K562 (cell line): ENCODE data around the gene RPL9. TPM values are rescaled to one million over a fixed set of nuclear protein-coding genes. Genes with fewer than 3 reads are reported as not detected.

Source experiments
- ATAC-seq: fragments of 200-7000 bp; cut with Tn5 transposase; 3 replicates; pipeline ENCODE4 v1.9.1; 2020; ENCODE audit warnings: moderate library complexity
- BruUV-seq: library from RNA; stranded (reverse); fragments of 400-500 nt; replicated peaks from 2 replicates; lab custom pipeline; 2021; lab: Mats Ljungman, UMichigan
- CTCF ChIA-PET: fragments of 300-600 bp; formaldehyde crosslinking; extraction: SDS; loops from one replicate; lab custom pipeline; 2021; ENCODE audit warnings: low intra/inter-chr PET ratio; lab: Yijun Ruan, JAX
- POLR2A ChIA-PET: fragments of 300-600, 350-650 bp; sonication (Branson Sonifier 250); formaldehyde crosslinking; extraction: SDS; loops from one replicate; lab custom pipeline; 2021; ENCODE audit warnings: antibody characterized with exemption, inconsistent platforms; lab: Yijun Ruan, JAX
- DNase-seq, 4 experiments: peaks; one replicate each; pipeline versions ENCODE4 v3.0.0 to v3.0.0-alpha.2; 2011 to 2018; ENCODE audit warnings: low spot score in 3 of 4, mixed read lengths in 3 of 4; ENCODE audit errors: extremely low read depth in 1 of 4
- FAIRE-seq: peaks from 2 replicates; lab custom pipeline; 2011; peaks lifted over from hg19 to GRCh38; lab: Jason Lieb, UNC
- H2AFZ ChIP-seq: 2 replicates; pipeline ENCODE4 v1.6.0; 2011; ENCODE audit warnings: low read depth, low read length, control low read depth, inconsistent platforms
- H3K27ac ChIP-seq: fragments of 200-600 bp; 3 replicates; pipeline ENCODE4 v1.8.0; 2011; ENCODE audit warnings: low read depth, mild to moderate bottlenecking, control low read depth, inconsistent platforms, low read length, moderate library complexity, mixed read lengths; ENCODE audit errors: extremely low read depth
- H3K27me3 ChIP-seq, 2 experiments: fragments of 300-600 bp in 1 of 2; 2 replicates in 1 of 2; 3 replicates in 1 of 2; pipeline versions ENCODE4 v1.6.0 to v1.8.0; 2011; ENCODE audit warnings: inconsistent platforms in 2 of 2, low read length in 2 of 2, mild to moderate bottlenecking in 1 of 2, mixed read lengths in 1 of 2, moderate library complexity in 1 of 2; ENCODE audit not compliant: control insufficient read depth in 2 of 2, insufficient read depth in 2 of 2
- H3K36me3 ChIP-seq: fragments of 300-600 bp; 3 replicates; pipeline ENCODE4 v1.8.0; 2011; ENCODE audit warnings: mild to moderate bottlenecking, low read length, inconsistent platforms; ENCODE audit not compliant: control insufficient read depth, insufficient read depth
- H3K4me1 ChIP-seq, 2 experiments: fragments of 200-600 bp in 1 of 2; replicated peaks in 1 of 2; 2 replicates in 1 of 2; 3 replicates in 1 of 2; pipeline versions ENCODE4 v1.5.1 to v1.8.0; 2011; ENCODE audit warnings: inconsistent platforms in 2 of 2, low read length in 2 of 2, mild to moderate bottlenecking in 1 of 2, mixed read lengths in 1 of 2, moderate library complexity in 1 of 2; ENCODE audit not compliant: control insufficient read depth in 2 of 2, insufficient read depth in 2 of 2
- H3K4me2 ChIP-seq: 2 replicates; pipeline ENCODE4 v1.6.1; 2011; ENCODE audit warnings: low read length, control low read depth, inconsistent platforms, mixed read lengths; ENCODE audit not compliant: insufficient read depth
- H3K4me3 ChIP-seq: fragments of 200-600 bp; sonication (generic), shearing (Covaris generic); 2 replicates; pipeline ENCODE4 v1.5.1; 2016; ENCODE audit warnings: control low read depth, inconsistent platforms
- H3K79me2 ChIP-seq: fragments of 200-600 bp; 3 replicates; pipeline ENCODE4 v1.8.0; 2011; ENCODE audit warnings: low read length, inconsistent platforms; ENCODE audit not compliant: control insufficient read depth, insufficient read depth
- H3K9ac ChIP-seq, 2 experiments: 2 replicates each; pipeline versions ENCODE4 v1.6.0 to v1.6.1; 2011; ENCODE audit warnings: low read depth in 2 of 2, low read length in 2 of 2, control low read depth in 1 of 2, inconsistent platforms in 1 of 2, mild to moderate bottlenecking in 1 of 2, mixed read lengths in 1 of 2; ENCODE audit not compliant: insufficient read depth in 1 of 2
- H3K9me1 ChIP-seq: one replicate; pipeline ENCODE4 v1.6.0; 2011; ENCODE audit warnings: inconsistent platforms, mild to moderate bottlenecking, low read length, moderate library complexity; ENCODE audit not compliant: control insufficient read depth, insufficient read depth
- H3K9me3 ChIP-seq: replicated peaks from 2 replicates; pipeline ENCODE4 v1.5.1; 2011; ENCODE audit warnings: low read depth, low read length, inconsistent platforms; ENCODE audit not compliant: control insufficient read depth, insufficient read depth
- H4K20me1 ChIP-seq: replicated peaks from 2 replicates; pipeline ENCODE4 v1.6.1; 2011; ENCODE audit warnings: low read length, inconsistent platforms, mixed read lengths; ENCODE audit not compliant: control insufficient read depth, insufficient read depth
- ARID2 ChIP-seq: fragments of 450-650 bp; IDR thresholded peaks from 2 replicates; pipeline ENCODE4 v1.6.1; 2017; ENCODE audit warnings: antibody characterized with exemption, mild to moderate bottlenecking
- ATF7 ChIP-seq: fragments of 450-650 bp; IDR thresholded peaks from 2 replicates; pipeline ENCODE4 v1.7.1; 2014; ENCODE audit warnings: mild to moderate bottlenecking, moderate library complexity
- BACH1 ChIP-seq: fragments of 200-800 bp; sonication (Bioruptor generic); IDR thresholded peaks from 2 replicates; pipeline ENCODE4 v1.6.1; 2016; ENCODE audit warnings: missing genetic modification characterization, missing compliant biosample characterization
- BRF1 ChIP-seq: IDR thresholded peaks from 3 replicates; pipeline ENCODE4 v1.6.1; 2011; ENCODE audit warnings: borderline replicate concordance, mild to moderate bottlenecking; ENCODE audit not compliant: insufficient read length; ENCODE audit errors: extremely low read depth
- CREB5 ChIP-seq: fragments of 250-450 bp; sonication (Bioruptor Pico); IDR thresholded peaks from 2 replicates; pipeline ENCODE4 v1.5.0; 2020; ENCODE audit warnings: mild to moderate bottlenecking
- CTCF ChIP-seq, 3 experiments: IDR thresholded peaks in 2 of 3; conservative IDR thresholded peaks in 1 of 3; 2 replicates each; pipeline ENCODE4 v1.5.1; 2011 to 2012; ENCODE audit warnings: low read length in 3 of 3, mild to moderate bottlenecking in 3 of 3, control low read depth in 2 of 3, improper control_type of control experiment in 1 of 3, inconsistent platforms in 1 of 3, low read depth in 1 of 3, mixed read lengths in 1 of 3, moderate library complexity in 1 of 3; ENCODE audit not compliant: insufficient read depth in 2 of 3
- ELF1 ChIP-seq: fragments of 200-800 bp; sonication (Bioruptor generic); IDR thresholded peaks from 2 replicates; pipeline ENCODE4 v1.6.1; 2016; ENCODE audit warnings: missing genetic modification characterization, missing compliant biosample characterization
- ELK3 ChIP-seq: fragments of 450-650 bp; formaldehyde crosslinking; IDR thresholded peaks from 2 replicates; pipeline ENCODE4 v1.4.0; 2020; ENCODE audit warnings: mild to moderate bottlenecking
- HMG20A ChIP-seq: fragments of 450-650 bp; formaldehyde crosslinking; conservative IDR thresholded peaks from 2 replicates; pipeline ENCODE4 v1.4.0; 2020; ENCODE audit warnings: mild to moderate bottlenecking, mixed read lengths
- RAD21 ChIP-seq, 2 experiments: fragments of 250-450 bp in 1 of 2; fragments of 450-650 bp in 1 of 2; sonication (Bioruptor Pico) in 1 of 2; formaldehyde crosslinking in 1 of 2; IDR thresholded peaks in 1 of 2; conservative IDR thresholded peaks in 1 of 2; 2 replicates each; pipeline versions ENCODE4 v1.4.0 to v1.8.0; 2020 to 2022; ENCODE audit warnings: mild to moderate bottlenecking in 2 of 2, moderate library complexity in 1 of 2
- RB1 ChIP-seq: fragments of 450-650 bp; IDR thresholded peaks from 2 replicates; pipeline ENCODE4 v1.6.1; 2017; ENCODE audit warnings: low read depth, mild to moderate bottlenecking
- RBM34 ChIP-seq: fragments of 200-400 bp; formaldehyde crosslinking; IDR thresholded peaks from 2 replicates; pipeline ENCODE4 v1.6.1; 2018; ENCODE audit warnings: low read length, borderline replicate concordance; ENCODE audit not compliant: insufficient read depth
- SAFB2 ChIP-seq: fragments of 200-400 bp; formaldehyde crosslinking; IDR thresholded peaks from 2 replicates; pipeline ENCODE4 v1.6.1; 2018; ENCODE audit warnings: borderline replicate concordance, low read length, low read depth, moderate library complexity; ENCODE audit not compliant: severe bottlenecking
- SNAPC5 ChIP-seq: fragments of 250-450 bp; sonication (Bioruptor Pico); IDR thresholded peaks from 2 replicates; pipeline ENCODE4 v1.8.0; 2021; ENCODE audit warnings: moderate library complexity, mild to moderate bottlenecking, inconsistent platforms
- SP2 ChIP-seq: IDR thresholded peaks from 2 replicates; pipeline ENCODE4 v1.6.1; 2011; ENCODE audit warnings: mild to moderate bottlenecking, low read depth, low read length, moderate library complexity; ENCODE audit not compliant: poor library complexity, severe bottlenecking; ENCODE audit errors: extremely low read depth
- ZNF324 ChIP-seq: fragments of 250-450 bp; sonication (Bioruptor Pico); IDR thresholded peaks from 2 replicates; pipeline ENCODE4 v1.4.0; 2020; ENCODE audit warnings: mild to moderate bottlenecking
- WGBS: fragments of 100-300 bp; shearing (Covaris generic); methylation state at CpG from one replicate; pipeline ENCODE4 v1.1.6; 2016; ENCODE audit warnings: low coverage, mixed read lengths; ENCODE audit not compliant: insufficient coverage; ENCODE audit errors: missing lambda C conversion rate; 5-methylcytosine and 5-hydroxymethylcytosine counted together
- in situ Hi-C: fragments of 300-500 bp; cut with MboI; formaldehyde crosslinking; loops from 4 replicates; pipeline ENCODE4 v1.15.0; 2018; ENCODE audit warnings: inconsistent platforms, mixed read lengths
- intact Hi-C: fragments of 100-400 bp; cut with micrococcal nuclease; formaldehyde crosslinking; loops from 2 replicates; pipeline ENCODE4 v1.14.2; 2022
- polyA plus RNA-seq, 8 experiments: library from polyadenylated mRNA; depleted of rRNA in 4 of 8; stranded (reverse) in 5 of 8; unstranded in 3 of 8; fragments of >200 nt; fragmentation: Nextera tagmentation in 2 of 8; fragmentation: Illumina TruSeq in 1 of 8; extraction: Ambion mirVana in 2 of 8; extraction: Trizol in 1 of 8; gene quantifications; 2 replicates each; pipeline versions ENCODE4 v1.2.1 to v1.2.3, GENCODE V29; 2011 to 2014; ENCODE audit warnings: inconsistent platforms in 1 of 8, missing spikeins in 1 of 8
- total RNA-seq, 7 experiments: library from RNA; depleted of rRNA in 6 of 7; stranded (reverse); fragments of >200 nt in 6 of 7; fragmentation: Illumina TruSeq in 2 of 7; extraction: Trizol in 2 of 7; gene quantifications; 2 replicates each; pipeline versions ENCODE4 v1.2.1 to v1.2.3, GENCODE V29; 2011 to 2021; ENCODE audit warnings: low replicate concordance in 1 of 7

The RPL9 gene
- total and polyA plus RNA-seq, 9 of the 15 experiments (the other 6 are each of a cell fraction or from before 2014, with no cell fraction given), result 1,925 to 5,178 (median 3,033) TPM

GRCh38 chr4:39504538-39504937 is 45.8 kb upstream of the RPL9 start:
- 97% methylated on average over 2 of the region's 2 CpGs for WGBS
- H3K9me3 ChIP-seq, result no peaks in the 10 kb centered on the region
- ChIA-PET CTCF (no interaction called here), POLR2A (no interaction called here)
- H2AFZ ChIP-seq, result no peak overlapping the region
- H3K9me1 ChIP-seq, result no peaks in the 10 kb centered on the region
- in situ Hi-C loops, result no loop called here
- H3K9ac ChIP-seq, result no peak overlapping the region
- DNase-seq (no peak), FAIRE-seq (no peak), ATAC-seq (no peak)
- no peaks in the 10 kb centered on the region for H3K4me1 ChIP-seq
- intact Hi-C loops, result no loop called here
- H3K27me3 ChIP-seq, result no peaks in the 10 kb centered on the region
- no peak overlapping the region for H3K27ac ChIP-seq
- no peaks in the 10 kb centered on the region for H3K79me2 ChIP-seq
- no peak overlapping the region for H3K4me2 ChIP-seq
- peaks cover 66% of the 10 kb centered on the region for H3K36me3 ChIP-seq
- no peak for TF ChIP-seq CREB5 (CRISPR knock-in tag)
- TF ChIP-seq BRF1, result no peak
- TF ChIP-seq ELF1 (tag), result no peak
- no peak for TF ChIP-seq ATF7
- TF ChIP-seq BACH1, result no peak
- no peak for TF ChIP-seq RAD21 (CRISPR knock-in tag; conservative IDR thresholded peaks at IDR 0.05 in 1 of 2, IDR thresholded peaks at IDR 0.05 in 1 of 2)
- no peak for TF ChIP-seq SAFB2
- TF ChIP-seq RBM34, result no peak
- TF ChIP-seq CTCF (IDR thresholded peaks at IDR 0.05 in 2 of 3, conservative IDR thresholded peaks at IDR 0.05 in 1 of 3; ENCODE audit: insufficient read depth in 2 of 3, low read depth in 1 of 3, low read length in 3 of 3), result no peak
- TF ChIP-seq ZNF324 (CRISPR knock-in tag), result no peak
- no peak for TF ChIP-seq RB1
- no peak for TF ChIP-seq ARID2
- no peak for TF ChIP-seq HMG20A
- no peak for TF ChIP-seq ELK3 (CRISPR knock-in tag)
- TF ChIP-seq SNAPC5 (CRISPR knock-in tag), result no peak
- no peak for TF ChIP-seq SP2
- H4K20me1 ChIP-seq, result no peaks in the 10 kb centered on the region
- H3K4me3 ChIP-seq, result no peak overlapping the region
- BruUV-seq, result no TSS peak
